NCI-H345 (cell line): Measurements from ENCODE around the gene USP10.

Source experiments
- DNase-seq: peaks from one replicate; lab custom pipeline; 2025; lab: John Stamatoyannopoulos, UW

USP10 gene, protein sequence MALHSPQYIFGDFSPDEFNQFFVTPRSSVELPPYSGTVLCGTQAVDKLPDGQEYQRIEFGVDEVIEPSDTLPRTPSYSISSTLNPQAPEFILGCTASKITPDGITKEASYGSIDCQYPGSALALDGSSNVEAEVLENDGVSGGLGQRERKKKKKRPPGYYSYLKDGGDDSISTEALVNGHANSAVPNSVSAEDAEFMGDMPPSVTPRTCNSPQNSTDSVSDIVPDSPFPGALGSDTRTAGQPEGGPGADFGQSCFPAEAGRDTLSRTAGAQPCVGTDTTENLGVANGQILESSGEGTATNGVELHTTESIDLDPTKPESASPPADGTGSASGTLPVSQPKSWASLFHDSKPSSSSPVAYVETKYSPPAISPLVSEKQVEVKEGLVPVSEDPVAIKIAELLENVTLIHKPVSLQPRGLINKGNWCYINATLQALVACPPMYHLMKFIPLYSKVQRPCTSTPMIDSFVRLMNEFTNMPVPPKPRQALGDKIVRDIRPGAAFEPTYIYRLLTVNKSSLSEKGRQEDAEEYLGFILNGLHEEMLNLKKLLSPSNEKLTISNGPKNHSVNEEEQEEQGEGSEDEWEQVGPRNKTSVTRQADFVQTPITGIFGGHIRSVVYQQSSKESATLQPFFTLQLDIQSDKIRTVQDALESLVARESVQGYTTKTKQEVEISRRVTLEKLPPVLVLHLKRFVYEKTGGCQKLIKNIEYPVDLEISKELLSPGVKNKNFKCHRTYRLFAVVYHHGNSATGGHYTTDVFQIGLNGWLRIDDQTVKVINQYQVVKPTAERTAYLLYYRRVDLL

DNA sequence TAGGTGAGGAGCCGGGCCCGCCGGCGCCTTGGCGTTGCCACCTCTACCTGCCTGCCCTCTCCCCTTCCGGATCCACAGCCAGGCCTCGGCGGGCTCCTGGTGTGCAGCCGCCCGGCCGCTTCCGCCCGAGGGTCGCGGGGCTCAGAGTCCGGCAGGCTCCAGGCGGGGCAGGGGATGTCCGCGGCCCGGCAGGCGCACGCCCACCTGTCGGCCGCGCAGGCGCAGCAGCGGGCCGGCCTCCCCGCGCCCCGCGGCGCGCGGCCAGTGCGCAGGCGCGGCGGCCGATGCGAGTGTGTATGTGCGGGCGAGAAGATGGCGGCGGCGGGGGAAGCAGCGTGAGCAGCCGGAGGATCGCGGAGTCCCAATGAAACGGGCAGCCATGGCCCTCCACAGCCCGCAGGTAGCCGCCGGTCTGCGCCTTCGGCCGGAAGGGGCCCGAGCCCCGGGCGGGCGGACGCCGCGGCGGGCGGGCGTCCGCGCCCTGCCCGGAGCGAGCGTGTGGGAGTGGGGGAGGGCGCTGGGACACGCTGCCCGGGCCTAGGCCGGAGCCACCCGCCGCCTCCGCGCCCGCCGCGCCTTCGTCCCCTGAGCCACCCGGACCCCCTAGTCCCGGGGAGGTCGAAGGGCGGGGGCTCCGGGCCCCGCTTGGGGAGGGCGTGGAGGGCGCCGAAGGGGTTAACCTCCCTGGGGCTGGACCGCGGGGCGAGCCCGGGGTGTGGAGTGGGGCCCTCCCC lies at the start of gene USP10:
TSS of gene USP10 (plus strand) at position 289 of the 734 bp plus-strand sequence. CDS start at position 380, 91 bp downstream.
- DNase-seq: peak; percentile 71

DNA sequence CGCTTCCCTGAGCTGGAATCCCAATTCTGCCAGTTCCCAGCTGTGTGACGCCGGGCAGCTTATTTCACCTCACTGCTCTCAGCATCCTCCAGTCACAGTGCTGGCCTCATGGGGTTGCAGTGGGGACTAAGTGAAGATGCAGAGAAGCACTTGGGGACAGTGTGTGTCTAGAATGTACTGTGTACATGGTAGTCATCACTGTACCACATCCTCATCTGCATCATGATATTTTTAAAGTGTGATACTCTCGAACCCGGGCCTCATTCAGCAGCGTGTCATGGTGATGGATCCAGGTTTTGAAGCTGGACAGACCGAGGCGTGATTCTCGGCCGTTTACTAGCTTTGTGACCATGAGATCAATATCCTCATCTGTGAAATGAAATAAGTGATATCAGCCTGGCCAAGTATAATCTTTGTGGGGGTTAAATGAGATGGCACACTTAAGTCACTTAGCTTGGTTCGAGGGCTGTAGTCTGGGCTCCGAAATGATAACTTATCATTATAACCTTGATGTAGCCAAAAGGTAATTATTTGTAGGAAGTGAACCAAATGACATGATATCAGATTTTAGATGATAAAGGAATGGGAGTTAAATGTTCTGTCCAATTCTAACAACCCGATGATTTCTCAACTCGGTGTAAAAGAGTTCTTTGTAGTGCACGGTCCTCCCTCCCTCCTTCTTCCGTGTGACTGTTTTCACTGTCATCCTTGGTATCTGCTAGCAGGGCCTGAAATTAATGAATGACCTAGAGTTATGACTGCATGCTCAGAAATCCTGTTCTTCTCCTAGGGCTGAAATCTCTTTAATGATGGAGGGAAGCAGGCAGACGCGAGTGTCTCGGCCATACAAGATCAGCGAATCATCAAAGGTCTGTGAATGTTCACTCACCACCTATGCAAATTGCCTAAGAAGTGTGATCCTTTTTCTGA lies 49.5 kb upstream of the USP10 start:
- DNase-seq: no peak

DNA sequence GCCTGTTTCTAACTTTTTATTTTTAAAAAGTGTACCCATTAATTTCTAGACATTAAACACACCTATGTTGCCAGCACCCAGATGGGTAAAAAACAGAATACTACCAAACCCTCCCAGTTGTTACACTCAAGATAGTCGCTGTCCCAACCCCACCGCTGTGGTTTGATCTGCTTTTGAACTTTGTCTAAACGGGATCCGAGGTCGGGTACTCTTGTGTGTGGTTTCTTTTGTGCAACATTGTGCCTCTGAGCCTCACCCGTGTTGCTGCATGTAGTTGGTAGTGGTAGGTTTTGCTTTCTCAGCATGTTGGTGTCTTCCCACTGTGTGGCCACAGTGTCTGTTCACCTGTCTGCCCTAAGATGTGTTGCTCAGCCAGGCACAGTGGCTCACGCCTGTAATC lies 47.2 kb upstream of the USP10 start:
- no peak for DNase-seq

DNA sequence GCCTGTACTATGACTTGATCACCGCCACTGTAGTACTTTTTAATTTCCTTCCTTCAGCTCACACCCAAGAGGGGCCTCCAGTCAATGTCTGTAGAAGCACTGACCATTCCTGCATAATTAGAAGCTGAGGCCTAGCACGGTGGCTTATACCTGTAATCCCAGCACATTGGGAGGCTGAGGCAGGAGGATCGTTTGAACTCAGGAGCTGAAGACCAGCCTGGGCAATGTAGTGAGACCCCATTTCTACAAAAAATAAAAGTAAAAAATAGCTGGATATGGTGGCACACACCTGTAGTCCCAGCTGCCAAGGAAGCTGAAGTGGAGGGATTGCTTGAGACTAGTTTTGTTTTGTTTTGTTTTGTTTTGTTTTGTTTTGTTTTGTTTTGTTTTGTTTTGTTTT lies 45.6 kb upstream of the USP10 start:
- no peak for DNase-seq

DNA sequence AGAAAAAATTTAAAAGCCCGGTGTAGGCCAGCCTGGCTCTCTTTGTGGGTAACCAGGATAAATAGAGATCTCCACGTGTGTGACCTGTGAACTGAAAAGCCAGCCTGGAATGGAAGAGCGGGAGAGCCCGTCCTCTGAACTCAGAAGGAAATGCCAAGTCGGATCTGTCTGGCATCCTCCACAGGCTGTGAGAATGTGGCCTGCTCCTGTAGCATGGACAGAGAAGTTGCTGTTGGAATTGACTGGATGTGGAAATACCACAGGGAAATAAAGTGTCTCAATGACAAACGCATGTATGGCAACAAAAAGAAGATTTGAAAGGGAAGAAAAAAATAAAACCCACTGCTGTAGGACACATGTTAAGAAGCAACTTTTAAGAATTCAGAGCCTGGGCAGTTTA lies 44.8 kb upstream of the USP10 start:
- no peak for DNase-seq

DNA sequence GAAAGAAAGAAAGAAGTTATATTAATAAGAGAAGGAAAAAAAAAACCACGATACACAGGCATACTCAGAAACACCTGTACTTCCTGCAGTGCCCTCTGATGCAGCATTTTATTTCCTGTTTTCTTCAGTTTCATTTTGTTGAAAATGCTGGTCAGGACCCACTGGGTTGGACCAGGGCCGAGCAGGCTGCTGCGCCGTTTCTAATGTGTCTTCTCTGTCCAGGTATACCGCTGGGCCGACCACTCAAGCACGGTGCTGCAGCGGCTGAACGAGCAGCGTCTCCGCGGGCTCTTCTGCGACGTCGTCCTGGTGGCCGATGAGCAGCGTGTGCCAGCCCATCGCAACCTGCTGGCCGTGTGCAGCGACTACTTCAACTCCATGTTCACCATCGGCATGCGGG lies 43.2 kb upstream of the USP10 start:
- no peak for DNase-seq

DNA sequence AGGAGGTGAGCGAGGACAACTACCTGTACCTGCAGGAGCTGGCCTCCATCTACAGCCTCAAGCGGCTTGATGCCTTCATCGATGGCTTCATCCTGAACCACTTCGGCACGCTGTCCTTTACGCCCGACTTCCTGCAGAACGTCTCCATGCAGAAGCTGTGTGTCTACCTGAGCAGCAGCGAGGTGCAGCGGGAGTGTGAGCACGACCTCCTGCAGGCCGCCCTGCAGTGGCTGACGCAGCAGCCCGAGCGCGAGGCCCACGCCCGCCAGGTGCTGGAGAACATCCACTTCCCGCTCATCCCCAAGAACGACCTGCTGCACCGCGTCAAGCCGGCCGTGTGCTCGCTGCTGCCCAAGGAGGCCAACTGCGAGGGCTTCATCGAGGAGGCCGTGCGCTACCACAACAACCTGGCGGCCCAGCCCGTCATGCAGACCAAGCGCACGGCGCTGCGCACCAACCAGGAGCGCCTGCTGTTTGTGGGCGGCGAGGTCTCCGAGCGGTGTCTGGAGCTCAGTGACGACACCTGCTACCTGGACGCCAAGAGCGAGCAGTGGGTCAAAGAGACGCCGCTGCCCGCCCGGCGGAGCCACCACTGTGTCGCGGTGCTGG lies 42.5 kb upstream of the USP10 start:
- no peak for DNase-seq

DNA sequence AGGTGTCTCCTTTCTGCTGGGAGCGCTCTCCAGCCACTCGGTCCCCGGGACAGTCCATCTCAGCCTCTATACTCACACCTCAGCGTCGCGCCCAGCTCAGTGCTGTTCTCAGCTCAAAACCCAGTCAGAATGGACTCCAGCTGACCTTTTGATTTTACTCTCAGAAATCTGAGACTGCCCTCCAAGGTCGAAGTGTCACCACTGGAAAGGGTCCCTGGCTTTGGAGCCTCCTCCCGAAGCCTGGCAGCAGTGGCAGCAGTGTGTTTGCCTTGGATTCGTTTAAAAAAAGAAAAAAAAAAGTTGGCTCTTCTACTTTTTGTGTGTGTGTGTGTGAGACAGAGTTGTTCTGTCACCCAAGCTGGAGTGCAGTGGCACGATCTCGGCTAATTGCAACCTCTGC lies 41.1 kb upstream of the USP10 start:
- no peak for DNase-seq

DNA sequence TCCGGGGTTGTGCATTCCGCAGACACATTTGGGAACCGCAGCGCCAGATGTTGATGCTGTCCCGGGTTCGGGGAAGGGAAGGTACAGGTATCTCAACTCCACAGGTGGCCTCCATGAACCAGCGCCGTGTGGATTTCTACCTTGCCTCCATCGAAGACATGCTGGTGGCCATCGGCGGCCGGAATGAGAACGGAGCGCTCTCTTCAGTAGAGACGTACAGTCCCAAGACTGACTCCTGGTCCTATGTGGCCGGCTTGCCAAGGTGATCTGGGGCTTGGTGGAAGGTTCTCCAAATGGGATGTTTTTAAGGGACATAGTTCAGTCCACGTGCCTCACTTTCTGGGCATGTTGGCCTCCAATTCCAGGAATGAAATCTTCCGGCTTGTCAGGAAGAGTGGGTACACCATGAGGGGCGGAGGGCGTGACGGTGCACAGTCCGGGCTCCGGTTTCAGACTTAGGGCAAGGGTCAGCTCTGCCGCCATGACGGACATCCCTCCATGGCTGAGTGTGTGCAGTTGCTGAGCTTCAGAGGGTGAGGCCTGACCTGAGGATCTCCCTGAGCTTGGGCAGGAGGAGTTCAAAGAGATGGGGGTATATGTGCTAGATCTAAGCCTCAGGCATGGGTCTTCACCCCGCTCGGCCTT lies 40.0 kb upstream of the USP10 start:
- no peak for DNase-seq

DNA sequence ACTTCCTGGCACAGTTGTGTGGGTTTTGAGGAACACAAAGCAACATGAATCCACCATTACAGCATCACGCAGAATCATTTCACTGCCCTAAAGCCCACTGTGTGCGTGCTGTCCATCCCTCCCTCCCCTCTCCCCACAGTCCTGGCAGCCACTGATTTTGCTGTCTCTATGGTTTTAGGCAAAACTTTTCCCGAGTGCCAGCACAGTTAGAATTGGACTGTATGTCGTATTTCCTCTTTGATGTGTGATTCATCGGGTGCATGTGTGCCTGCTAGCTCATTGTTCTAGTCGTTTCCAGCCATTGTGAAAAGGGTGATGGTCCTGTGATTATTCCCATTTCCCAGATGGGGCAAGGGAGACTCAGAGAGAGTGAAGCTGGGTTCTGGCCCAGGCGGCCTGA lies 38.8 kb upstream of the USP10 start:
- no peak for DNase-seq

DNA sequence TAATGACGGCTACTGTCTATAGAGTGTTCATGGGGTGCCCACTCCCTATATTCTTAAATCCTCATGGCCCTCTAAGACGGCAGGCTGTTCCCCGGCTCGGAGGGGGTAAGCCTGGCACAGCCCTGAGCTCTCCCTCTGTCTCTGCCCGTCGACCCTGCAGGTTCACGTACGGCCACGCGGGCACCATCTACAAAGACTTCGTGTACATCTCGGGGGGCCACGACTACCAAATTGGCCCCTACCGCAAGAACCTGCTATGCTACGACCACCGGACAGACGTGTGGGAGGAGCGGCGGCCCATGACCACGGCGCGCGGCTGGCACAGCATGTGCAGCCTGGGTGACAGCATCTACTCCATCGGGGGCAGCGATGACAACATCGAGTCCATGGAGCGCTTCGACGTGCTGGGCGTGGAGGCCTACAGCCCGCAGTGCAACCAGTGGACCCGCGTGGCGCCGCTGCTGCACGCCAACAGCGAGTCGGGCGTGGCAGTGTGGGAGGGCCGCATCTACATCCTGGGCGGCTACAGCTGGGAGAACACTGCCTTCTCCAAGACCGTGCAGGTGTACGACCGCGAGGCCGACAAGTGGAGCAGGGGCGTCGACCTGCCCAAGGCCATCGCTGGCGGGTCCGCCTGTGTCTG lies 38.3 kb upstream of the USP10 start:
- no peak for DNase-seq

DNA sequence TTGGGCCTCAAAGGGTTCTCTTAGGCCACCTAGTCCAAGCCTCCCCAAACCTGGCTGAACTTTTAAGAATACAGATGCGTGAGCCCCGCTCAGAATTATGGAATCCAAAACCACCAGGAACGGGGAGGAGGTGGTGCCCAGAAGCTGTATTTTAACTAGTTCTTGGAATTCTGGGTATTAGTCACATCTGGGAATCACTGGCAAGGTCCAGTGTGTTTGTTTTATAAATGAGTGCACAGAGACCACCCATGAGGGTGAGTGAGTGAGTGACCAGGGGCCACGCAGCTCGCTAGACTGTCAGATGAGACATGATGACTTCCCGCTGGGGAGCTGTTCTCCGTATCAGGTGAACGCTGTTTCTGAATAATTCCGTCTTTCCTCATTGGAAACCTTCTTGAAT lies 37.3 kb upstream of the USP10 start:
- no peak for DNase-seq

DNA sequence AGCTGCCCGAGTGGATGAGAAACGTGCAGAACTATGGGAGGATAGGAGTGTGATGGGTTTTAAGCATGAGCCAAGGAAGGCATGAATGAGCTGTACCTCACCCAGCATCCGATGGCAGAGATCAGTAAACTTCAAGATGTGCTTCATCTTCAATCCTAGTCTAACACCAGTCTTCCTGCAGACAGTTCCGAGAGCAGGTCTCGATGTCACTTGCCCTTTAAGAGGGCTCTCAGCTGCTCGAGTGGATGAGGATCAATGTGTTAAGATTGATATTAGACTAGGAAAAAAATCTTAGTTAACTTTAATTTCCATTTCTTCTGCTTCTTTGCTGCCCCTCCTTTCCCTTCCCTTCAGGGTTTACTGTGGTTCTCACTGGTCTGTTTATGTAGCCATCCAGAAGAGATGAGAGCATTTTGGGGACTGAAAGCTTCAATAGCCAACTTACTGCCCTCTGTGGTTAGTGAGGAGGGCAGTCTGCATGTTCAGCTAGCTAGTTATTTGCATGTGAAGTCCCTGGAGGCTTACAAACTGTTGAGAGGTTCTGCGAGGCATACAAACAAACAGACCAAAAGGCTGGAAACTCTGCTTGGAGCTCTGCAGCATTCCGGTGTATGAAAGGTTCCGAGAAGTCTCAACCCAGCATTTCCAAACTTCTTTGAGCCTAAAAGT lies 36.2 kb upstream of the USP10 start:
- no peak for DNase-seq

DNA sequence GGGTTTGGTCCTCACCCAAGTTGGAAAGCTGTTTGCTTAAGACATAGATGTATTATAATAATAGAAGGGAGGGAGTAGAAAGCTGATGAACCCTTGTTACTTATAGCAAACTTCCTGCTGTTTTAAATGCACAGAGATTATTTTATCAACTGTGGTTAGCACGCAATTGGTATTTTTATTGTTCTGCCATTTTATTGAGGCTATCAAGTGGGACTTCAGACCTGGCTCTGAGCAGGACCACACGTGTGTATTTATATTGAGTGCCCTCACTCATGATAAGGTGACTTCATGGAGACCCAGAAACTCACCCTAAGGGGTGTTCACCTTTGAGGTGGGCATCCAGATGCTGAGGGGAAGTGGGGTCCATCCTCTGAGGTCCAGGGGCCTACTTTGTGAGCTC lies 34.4 kb upstream of the USP10 start:
- no peak for DNase-seq

DNA sequence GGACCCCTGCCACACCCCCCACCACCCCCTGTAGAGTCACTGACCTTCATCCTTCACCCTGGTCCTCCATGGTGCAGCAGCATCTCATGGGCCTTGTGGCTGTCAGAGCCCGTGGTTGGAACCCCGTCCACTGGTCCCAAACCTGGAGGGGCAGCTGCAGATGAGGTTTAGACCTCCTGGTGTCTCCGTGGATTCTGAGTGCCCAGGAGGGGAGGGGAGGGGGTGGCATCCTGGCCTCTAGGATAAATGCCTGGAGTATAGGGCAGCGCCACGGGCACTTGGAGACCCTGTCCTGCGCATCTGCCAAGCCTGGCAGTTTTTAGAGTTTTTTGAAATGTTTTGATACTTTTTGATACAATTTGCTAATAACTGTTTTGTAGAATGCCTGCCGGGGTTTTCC lies 34.0 kb upstream of the USP10 start:
- no peak for DNase-seq

DNA sequence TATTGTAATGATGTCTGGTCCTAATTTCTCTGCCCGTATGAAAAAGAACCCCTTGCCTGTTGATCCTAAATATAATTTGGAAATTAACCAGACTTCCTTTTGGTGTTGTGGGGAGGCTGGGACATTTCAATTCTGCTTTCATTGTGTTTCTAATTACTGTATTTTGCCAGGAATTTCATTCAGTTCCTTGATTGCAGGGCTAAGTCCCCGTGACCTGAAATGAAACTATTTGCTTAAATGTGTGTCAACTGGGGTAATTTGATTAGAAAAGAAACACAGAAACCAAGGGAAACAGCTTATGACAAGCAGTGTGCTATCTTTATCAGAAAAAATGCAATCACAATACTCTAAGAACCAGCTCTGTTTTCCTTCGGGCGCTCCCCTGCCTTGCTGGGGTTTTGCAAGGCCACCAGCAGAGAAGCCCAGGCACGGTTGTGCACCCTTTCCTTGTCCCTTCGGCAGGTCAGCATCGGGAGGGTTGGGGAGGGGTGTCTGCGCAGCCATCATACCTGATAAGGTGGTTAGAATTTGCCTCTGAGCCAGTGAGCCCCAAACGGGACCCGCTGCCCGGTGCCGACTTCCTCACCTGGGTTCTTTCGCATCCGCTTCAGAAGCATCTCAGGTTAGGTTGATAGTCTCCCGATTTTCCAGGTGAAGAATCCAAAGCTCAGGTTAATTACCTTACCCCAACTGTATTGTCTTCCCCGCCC lies 32.0 kb upstream of the USP10 start:
- no peak for DNase-seq

DNA sequence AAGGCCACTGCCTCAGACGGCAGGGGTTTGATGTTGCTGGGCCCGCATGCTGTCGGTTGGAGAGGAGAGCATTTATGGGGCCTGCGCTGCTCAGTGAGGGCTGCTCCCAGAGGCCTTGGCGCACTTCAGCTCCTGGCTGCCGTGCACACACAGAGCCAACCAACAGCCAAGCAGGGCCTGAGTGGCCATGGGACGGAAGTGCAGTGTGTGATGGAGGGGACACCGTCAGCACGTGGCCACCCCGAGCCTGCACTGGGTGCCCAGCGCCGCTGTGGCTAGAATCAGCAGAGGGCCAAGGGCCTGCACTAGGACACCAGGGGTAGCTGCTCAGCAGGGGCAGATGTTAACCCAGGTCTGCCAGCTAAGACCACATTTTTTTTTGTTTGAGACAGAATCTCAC lies 29.7 kb upstream of the USP10 start:
- DNase-seq: no peak

DNA sequence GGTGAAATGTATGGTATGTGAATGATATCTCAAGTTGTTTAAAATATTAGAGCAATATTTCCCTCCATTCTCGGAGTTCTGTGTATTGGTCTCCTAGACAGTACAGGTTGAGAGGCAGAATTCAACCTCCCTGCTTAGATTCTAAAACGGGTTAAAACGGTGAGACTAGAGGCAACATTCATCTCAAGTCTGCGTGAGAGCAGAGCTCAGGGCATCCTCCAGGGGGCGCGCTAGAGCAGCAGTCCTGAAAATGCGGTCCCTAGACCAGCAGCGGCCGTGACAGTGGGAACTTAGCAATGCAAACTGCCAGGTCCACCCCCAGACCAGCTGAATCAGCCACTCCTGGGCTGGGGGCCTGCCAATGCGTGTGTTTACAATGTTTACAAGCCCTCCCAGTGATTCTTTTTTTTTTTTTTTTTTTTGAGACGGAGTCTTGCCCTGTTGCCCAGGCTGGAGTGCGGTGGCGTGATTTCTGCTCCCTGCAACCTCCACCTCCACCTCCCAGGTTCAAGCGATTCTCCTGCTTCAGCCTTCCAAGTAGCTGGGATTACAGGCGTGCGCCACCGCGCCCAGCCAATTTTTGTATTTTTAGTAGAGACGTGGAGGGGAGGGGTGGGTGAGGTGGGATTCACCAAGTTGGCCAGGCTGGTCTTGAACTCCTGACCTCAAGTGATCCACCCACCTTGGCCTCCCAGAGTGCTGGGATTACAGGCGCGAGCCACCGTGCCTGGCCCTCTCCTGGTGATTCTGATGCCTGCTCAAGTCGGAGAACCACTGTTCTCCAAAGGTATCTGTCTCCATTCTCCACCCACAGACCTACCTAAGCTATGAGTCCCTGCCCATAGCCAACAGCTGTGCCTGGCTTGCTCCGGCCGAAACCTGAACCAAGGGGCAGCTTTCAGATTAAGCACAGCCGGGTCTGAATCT lies 27.3 kb upstream of the USP10 start:
- DNase-seq: peak; percentile 42
